Subcutaneous abdominal adipose tissue (tissue), 5 donors: ENCODE results near the gene ADAD2.

ENCODE experiments used
- H3K27ac ChIP-seq: one replicate; pipeline ENCODE4 v1.7.0; 2013; ENCODE audit warnings: low read depth, mild to moderate bottlenecking, inconsistent platforms, low read length, moderate library complexity
- H3K27me3 ChIP-seq, 5 donors: one replicate each; pipeline ENCODE4 v1.7.0; 2013; ENCODE audit warnings: low read length in 5 of 5, inconsistent platforms in 1 of 5; ENCODE audit not compliant: control insufficient read depth in 5 of 5, insufficient read depth in 4 of 5
- H3K36me3 ChIP-seq, 5 donors: one replicate each; pipeline ENCODE4 v1.7.0; 2013; ENCODE audit warnings: low read length in 5 of 5; ENCODE audit not compliant: control insufficient read depth in 5 of 5, insufficient read depth in 5 of 5
- H3K4me1 ChIP-seq, 5 donors: one replicate each; pipeline ENCODE4 v1.7.0; 2013; ENCODE audit warnings: low read length in 5 of 5, mild to moderate bottlenecking in 3 of 5, moderate library complexity in 1 of 5; ENCODE audit not compliant: control insufficient read depth in 5 of 5, insufficient read depth in 5 of 5
- H3K4me3 ChIP-seq, 5 donors: one replicate each; pipeline ENCODE4 v1.7.0; 2013; ENCODE audit warnings: low read length in 5 of 5, low read depth in 1 of 5
- H3K9ac ChIP-seq, 5 donors: one replicate each; pipeline ENCODE4 v1.7.0; 2013; ENCODE audit warnings: low read length in 5 of 5, mild to moderate bottlenecking in 4 of 5, moderate library complexity in 3 of 5
- H3K9me3 ChIP-seq, 5 donors: one replicate each; pipeline ENCODE4 v1.7.0; 2013; ENCODE audit warnings: low read length in 5 of 5; ENCODE audit not compliant: control insufficient read depth in 5 of 5
- donor health status: healthy.
- donor health status: healthy.
- donor health status: healthy.
- donor health status: healthy.
- donor health status: healthy.

Gene ADAD2

GRCh38 chr16:84156342-84156784 lies 34.6 kb upstream of the ADAD2 start:
- Histone ChIP-seq H3K36me3 (no peaks in the 10 kb centered on the region), H3K9ac (no peak overlapping the region), H3K27ac (no peak overlapping the region), H3K4me1 (no peaks in the 10 kb centered on the region), H3K9me3 (no peaks in the 10 kb centered on the region), H3K27me3 (peaks cover 7 to 19% (median 7%) of the 10 kb centered on the region in 5 donors), H3K4me3 (no peak overlapping the region)

DNA sequence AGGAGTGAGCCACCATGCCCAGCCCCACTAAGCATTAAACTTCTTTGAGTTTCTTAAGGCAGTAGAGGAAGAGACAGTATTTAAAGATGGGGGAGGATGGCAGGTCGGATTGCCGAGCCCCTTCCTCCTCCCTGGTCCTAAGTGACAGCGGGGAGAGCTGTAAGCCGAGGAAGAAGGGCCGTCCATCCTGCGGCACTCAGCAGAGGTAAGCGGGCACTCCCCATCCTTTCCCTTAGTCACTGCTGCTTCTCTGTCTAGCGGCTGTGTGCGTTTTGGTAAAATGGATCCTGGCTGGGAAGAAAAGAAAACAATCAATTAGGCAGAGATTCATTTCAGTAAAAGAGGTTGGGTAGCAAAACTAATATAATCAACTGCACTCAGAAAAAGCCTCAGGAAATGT lies 31.9 kb upstream of the ADAD2 start:
- no peaks in the 10 kb centered on the region for H3K9me3 ChIP-seq
- H3K4me3 ChIP-seq, result no peak overlapping the region
- H3K36me3 ChIP-seq, result no peaks in the 10 kb centered on the region
- peaks cover 7 to 22% (median 7%) of the 10 kb centered on the region in 5 donors for H3K27me3 ChIP-seq
- H3K9ac ChIP-seq, result no peak overlapping the region
- H3K4me1 ChIP-seq, result no peaks in the 10 kb centered on the region
- H3K27ac ChIP-seq, result no peak overlapping the region

GRCh38 chr16:84159800-84160199 lies 31.2 kb upstream of the ADAD2 start:
- Histone ChIP-seq H3K4me3 (no peak overlapping the region), H3K4me1 (no peaks in the 10 kb centered on the region), H3K27ac (no peak overlapping the region), H3K9ac (no peak overlapping the region), H3K36me3 (no peaks in the 10 kb centered on the region), H3K27me3 (peaks cover 7 to 22% (median 7%) of the 10 kb centered on the region in 5 donors), H3K9me3 (no peaks in the 10 kb centered on the region)

DNA sequence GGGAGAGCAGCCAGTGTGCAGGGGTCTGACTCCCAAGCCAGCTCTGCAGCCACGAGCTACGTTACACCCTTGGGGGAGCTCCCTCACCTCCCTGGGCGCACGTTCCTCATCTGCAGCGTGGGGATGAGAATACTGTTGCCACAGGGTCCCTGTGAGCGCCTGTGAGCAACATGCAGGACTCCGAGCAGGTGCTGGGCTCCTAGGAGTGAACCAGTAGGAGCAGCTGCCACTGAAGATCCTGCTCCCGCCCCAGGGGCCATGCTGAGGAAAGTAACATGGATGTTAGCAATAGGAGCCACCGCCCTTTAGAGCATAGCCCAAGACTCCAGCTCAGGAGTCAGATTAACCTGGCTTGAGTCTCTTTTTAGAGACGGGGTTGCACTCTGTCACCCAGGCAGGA lies 29.9 kb upstream of the ADAD2 start:
- Histone ChIP-seq H3K36me3 (no peaks in the 10 kb centered on the region), H3K4me3 (no peak overlapping the region), H3K9me3 (no peaks in the 10 kb centered on the region), H3K27me3 (peaks cover 4 to 22% (median 7%) of the 10 kb centered on the region in 5 donors), H3K27ac (no peak overlapping the region), H3K4me1 (no peaks in the 10 kb centered on the region), H3K9ac (no peak overlapping the region)

GRCh38 chr16:84161801-84162200 lies 29.2 kb upstream of the ADAD2 start:
- H3K4me3 ChIP-seq, result no peak overlapping the region
- H3K27me3 ChIP-seq, result peaks cover 4 to 23% (median 8%) of the 10 kb centered on the region in 5 donors
- H3K9me3 ChIP-seq, result no peaks in the 10 kb centered on the region
- no peak overlapping the region for H3K9ac ChIP-seq
- H3K36me3 ChIP-seq, result no peaks in the 10 kb centered on the region
- H3K27ac ChIP-seq, result no peak overlapping the region
- no peaks in the 10 kb centered on the region for H3K4me1 ChIP-seq

DNA sequence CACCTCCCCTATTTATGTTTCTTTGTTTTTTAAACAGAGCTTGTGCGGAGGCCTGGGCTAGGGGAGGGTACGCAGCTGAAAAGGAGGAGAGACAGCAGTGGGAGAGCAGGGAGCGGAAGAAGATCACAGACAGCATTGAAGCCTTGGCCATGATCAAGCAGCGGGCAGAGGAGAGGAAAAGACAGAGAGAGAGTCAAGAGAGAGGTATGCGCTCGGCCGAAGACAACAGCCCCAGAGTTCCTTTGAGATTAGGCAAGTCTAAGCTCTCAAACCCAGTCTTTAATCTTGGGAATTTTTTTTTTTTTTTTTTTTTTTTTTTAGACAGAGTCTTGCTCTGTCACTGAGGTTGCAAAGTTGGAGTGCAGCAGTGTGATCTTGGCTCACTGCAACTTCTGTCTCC lies 25.2 kb upstream of the ADAD2 start:
- Histone ChIP-seq H3K27ac (no peak overlapping the region), H3K9me3 (no peaks in the 10 kb centered on the region), H3K9ac (no peak overlapping the region), H3K4me3 (no peak overlapping the region), H3K4me1 (no peaks in the 10 kb centered on the region), H3K36me3 (no peaks in the 10 kb centered on the region), H3K27me3 (peaks cover 0 to 15% (median 9%) of the 10 kb centered on the region in 5 donors)

DNA sequence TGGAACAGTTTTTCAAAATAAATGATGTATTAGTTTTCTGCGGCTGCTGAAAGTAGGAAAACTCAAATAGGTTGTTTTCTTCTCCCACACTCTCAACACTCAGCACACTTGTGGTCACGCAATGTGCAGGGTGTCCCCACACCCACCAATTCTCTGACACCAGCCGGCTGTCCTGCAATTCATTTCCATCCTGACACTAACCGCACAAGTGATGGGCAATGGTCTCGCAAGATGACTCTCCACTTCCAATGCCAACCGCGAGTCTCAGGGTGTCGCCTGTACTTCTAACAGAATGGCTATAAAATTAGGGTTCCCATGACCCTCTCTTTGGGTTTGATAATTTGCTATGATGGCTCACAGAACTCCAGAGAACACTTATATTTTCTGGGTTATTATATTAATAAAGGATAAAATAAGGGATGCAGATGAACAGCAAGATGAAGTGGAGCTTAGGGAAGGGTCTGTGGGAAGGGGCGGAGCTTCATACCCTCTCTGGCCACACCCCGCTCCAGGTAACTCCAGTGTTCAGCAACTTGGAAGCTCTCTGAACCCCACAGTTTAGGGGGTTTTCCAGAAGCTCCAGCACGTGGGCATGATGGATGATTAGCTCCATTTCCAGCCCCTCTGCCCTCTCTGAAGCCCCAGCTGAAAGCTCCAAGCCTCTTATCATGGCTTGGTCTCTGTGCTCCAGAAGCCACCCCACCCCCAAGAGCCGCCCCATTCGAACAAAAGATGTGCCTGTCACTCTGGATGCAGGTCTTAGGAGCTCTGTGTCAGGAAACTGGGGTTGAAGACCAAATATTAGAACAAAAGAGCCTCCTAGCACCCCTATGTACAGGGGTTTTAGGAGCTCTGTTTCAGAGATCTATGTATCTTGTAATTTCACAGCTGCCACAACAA lies 23.9 kb upstream of the ADAD2 start:
- no peak overlapping the region for H3K27ac ChIP-seq
- peaks cover 0 to 9% (median 3%) of the 10 kb centered on the region in 5 donors for H3K27me3 ChIP-seq
- no peaks in the 10 kb centered on the region for H3K9me3 ChIP-seq
- no peak overlapping the region for H3K4me3 ChIP-seq
- no peaks in the 10 kb centered on the region for H3K36me3 ChIP-seq
- H3K4me1 ChIP-seq, result no peaks in the 10 kb centered on the region
- no peak overlapping the region for H3K9ac ChIP-seq

- no peaks in the 10 kb centered on the region for H3K36me3 ChIP-seq
- no peak overlapping the region for H3K4me3 ChIP-seq
- H3K9ac ChIP-seq, result no peak overlapping the region
- peaks cover 0 to 9% (median 5%) of the 10 kb centered on the region in 5 donors for H3K27me3 ChIP-seq
- no peak overlapping the region for H3K27ac ChIP-seq
- no peaks in the 10 kb centered on the region for H3K9me3 ChIP-seq
- no peaks in the 10 kb centered on the region for H3K4me1 ChIP-seq
Observed at GRCh38 chr16:84169765-84170310, 21.1 kb upstream of the ADAD2 start.

GRCh38 chr16:84174396-84174795 lies 16.6 kb upstream of the ADAD2 start:
- peaks cover 0 to 5% (median 0%) of the 10 kb centered on the region in 5 donors for H3K27me3 ChIP-seq
- peaks cover 5 to 32% (median 27%) of the 10 kb centered on the region in 5 donors for H3K4me1 ChIP-seq
- H3K27ac ChIP-seq, result no peak overlapping the region
- no peaks in the 10 kb centered on the region for H3K9me3 ChIP-seq
- H3K36me3 ChIP-seq, result peaks cover 0 to 19% (median 14%) of the 10 kb centered on the region in 5 donors
- H3K9ac ChIP-seq, result no peak overlapping the region
- H3K4me3 ChIP-seq, result no peak overlapping the region

- Histone ChIP-seq H3K27ac (no peak overlapping the region), H3K9me3 (no peaks in the 10 kb centered on the region), H3K4me3 (no peak overlapping the region), H3K9ac (peak overlapping the region in 1 of 5 donors; percentile 25), H3K27me3 (peaks cover 0 to 5% (median 0%) of the 10 kb centered on the region in 5 donors), H3K36me3 (peaks cover 0 to 30% (median 25%) of the 10 kb centered on the region in 5 donors), H3K4me1 (peaks cover 5 to 32% (median 27%) of the 10 kb centered on the region in 5 donors)
Observed at GRCh38 chr16:84175350-84176081, 15.4 kb upstream of the ADAD2 start.
